GM19025 (cell line): ENCODE measurements around the gene BCAR1.
"Not testable (repeated sequence)": the region's sequence is repeated elsewhere in the genome, so short reads cannot be mapped to it uniquely, and the experiment has no call there.

Source experiments
- ATAC-seq: cut with Tn5 transposase; IDR thresholded peaks from one replicate; pipeline ENCODE4 v1.9.1; 2021; ENCODE audit warnings: mild to moderate bottlenecking, low read depth, moderate library complexity; ENCODE audit not compliant: unreplicated experiment

The BCAR1 gene

DNA sequence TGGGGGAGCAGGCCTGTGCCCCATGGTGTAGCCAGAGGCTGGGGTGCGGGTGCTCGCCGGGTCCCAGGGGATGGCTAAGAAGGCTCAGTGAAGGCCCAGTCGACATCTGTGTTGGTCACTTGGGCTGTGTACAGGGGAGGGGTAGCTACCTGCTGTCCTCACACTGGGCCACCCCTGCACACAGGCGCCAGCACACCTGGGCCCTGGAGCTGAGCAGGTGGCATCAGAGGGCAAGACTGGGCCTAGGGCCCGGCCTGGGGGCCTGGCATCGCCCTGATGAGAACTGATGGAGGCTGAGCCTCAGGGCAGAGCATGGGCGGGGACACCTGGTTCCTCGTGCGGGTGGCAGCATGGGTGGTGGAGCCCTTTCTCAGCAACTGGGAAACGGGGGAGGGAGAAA lies 43.6 kb downstream of the BCAR1 start:
- no peak for ATAC-seq

DNA sequence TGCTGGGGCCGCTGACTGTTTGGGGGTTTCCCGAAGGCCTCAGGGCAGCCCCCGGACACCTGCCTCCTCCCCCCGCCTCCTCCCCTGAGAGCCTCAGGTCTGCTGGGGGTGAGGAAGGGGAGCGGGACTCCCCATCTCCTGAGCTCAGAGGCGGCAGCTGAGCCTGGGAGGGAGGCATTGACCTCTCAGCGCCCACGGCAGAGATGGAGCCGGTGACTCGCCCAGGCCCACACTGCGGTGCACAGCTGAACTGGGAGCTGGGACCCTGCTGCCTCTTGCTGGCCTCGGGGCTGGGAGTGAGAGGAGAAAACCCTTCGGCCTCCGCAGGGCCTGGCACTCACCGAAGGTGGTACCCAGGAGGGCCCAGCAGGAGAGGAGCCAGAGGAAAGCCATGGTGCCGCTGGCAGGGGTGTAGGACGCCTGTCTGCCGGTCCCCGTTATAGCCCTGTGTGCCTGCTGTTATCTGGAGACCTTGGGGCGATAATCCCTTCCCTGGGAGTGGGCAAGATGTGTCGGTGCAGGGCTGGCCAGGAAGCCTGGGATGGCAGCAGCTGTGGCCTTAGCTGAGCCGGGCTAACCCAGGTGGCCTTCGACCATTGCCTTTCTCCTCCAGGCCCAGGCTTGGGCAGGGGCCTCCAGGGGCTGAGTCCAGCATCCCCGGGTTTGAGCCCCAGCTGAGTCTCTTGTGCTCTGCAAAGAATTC lies 44.5 kb downstream of the BCAR1 start, which contains the start of gene CTRB2:
TSS of gene CTRB2 (minus strand) at position 413 of the 703 bp plus-strand sequence. CDS start at position 393, 20 bp downstream.
- ATAC-seq, result no peak

DNA sequence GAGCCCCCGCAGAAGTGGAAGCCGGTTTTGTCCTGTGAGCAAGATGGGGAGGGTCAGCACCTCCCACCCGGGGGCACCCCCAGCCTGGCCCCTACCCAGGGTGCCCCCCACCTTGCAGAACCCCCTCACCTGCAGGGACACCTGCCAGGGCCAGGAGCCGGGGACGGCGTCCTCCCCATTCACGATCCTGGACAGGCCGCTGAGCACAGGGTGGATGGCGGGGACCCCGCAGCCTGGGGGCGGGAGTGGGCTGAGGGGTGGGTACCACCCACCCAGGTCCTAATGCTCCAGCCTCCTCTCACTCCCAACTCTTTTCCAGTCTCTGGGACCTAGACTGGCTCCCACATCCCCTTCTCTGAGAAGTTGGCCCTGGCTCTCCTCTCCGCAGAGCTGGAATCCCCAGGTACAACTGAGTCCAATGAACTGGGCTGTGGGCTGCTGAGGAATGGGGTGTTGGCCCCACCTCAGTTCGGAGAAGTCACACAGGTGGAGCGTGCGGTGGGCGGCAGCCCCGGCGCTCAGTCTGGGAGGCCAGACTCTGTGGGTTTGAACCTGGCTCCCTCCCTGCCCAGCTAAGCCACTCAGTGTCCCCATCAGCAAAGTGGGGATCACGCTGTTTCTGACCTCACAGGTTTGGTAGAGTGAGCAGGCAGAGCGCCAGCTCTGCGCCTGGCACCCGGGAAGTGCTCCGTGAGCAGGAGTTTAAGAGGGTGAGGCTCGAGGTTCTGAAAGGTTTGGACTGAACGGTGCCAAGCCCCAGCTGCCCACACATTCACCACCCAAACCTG lies 45.3 kb downstream of the BCAR1 start:
- ATAC-seq, result not testable (repeated sequence)

DNA sequence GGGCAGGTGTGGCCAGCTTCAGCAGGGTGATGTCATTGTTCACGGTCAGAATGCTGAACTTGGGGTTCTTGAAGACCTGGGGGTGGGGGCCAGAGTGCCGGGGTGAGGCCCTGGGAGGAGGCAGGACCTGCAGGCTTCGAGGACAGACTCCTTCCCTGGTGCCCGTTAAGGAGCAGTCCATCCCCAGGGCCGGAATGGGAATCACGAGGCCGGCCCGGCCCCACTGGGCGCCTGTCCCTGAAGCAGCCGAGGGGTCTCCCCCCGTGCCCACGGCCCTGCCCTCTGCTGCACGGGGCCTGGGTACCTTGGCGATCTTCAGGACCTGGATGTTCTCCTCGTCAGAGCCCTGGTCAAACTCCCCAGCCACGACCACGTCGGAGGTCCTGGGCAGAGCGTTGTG lies 46.0 kb downstream of the BCAR1 start:
- ATAC-seq, result not testable (repeated sequence)

DNA sequence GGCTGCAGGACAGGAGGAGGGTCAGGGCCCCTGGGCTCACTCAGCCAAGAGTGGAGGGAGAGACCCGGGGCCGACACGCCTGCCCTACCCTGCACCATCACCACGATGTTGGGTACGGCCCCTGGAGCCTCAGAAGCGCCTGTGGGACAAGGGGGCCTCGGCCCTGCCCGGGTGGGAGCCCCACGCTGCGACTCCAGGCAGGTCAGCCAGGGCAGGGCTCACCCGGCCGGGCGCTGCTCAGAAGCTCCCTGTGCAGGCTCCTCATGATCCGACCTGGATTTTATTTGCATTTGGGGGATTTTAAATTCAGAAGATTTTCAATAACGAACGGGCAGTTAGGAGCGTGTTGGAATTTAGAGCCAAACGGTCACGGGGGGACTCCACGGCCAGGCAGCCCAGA lies 46.5 kb downstream of the BCAR1 start:
- ATAC-seq, result not testable (repeated sequence)

DNA sequence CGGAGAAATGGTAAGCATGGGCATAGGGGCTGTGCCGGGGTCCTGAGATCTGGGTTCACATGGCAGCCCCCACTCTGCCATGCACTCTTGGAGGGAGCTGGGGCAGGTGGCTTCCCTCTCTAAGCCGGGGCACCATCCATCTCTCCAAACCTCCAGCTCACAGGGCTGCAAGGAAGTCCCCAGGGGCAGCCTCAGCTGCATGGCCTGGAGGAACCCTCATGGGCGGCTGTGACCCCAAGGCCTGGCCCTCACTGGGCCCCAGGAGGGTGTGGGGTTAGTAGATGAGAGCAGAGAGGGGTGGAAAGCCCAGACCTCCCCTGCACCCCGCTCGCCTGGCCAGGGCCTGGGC lies 47.0 kb downstream of the BCAR1 start:
- ATAC-seq, result no peak

DNA sequence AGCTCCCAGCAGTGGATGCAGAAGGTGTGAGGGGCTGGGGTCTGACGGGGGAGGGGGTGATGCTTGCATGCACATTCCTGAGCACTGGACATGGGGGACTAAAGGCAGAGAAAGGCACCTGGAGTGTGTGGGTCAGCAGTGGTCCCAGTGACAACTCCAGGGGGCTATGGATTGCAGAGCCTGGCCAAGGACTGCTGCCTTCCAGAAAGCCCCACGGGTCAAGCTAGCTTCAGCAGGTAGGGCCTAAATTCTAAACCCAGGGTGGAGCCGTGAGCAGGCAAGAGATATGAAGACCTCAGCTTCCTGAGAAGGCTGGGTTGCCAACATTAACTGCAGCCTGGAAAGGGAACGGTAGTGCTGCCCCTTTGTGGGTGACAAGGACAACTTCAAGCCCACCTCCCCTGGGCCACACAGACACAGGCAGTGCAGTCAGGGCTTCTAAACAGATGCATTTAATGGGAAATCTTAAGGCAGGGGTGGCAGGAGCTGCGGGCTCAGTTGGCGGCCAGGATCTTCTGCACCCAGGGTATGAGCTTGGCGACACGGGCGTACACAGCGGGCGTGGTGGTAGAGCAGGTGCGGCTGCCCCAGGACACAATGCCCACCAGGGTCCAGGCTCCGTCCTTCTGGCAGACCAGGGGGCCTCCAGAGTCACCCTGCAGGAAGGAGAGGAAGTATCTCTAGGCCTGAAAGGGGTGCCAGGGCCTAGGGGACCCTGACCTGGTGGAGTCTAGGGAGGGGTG lies 47.6 kb downstream of the BCAR1 start:
- no peak for ATAC-seq

DNA sequence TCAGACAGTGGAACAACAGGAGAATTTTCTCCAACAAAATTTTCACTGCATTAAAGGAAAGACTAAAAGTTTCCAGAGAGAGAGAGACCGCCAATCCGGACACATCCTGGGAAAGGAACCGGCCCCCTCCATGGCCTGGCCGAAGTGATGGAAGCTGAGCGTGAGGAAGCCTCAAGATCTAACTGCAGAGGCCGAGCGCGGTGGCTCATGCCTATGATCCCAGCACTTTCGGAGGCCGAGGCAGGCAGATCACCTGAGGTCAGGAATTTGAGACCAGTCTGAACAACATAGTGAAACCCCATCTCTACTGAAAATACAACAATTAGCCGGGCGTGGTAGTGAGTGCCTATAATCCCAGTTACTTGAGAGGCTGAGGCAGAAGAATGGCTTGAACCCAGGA lies 48.3 kb downstream of the BCAR1 start:
- ATAC-seq, result no peak

DNA sequence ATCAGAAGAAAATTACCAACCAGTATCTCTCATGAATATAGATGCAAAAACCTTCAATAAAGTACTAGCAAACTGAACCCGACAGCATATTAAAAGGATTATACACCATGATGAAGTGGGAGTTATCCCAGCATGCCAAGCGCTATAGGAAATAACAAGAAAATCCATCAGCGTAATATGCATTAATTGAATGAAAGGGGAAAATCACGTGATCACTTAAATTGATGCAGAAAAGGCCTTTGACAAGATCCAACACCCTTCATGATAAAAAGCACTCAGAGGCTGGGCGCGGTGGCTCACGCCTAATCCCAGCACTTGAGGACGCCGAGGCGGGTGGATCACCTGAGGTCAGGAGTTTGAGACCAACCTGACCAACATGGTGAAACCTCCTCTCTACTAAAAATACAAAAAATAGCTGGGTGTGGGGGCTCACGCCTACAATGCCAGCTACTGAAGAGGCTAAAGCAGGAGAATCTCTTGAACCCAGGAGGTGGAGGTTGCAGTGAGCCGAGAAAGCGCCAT lies 49.3 kb downstream of the BCAR1 start:
- ATAC-seq, result no peak

DNA sequence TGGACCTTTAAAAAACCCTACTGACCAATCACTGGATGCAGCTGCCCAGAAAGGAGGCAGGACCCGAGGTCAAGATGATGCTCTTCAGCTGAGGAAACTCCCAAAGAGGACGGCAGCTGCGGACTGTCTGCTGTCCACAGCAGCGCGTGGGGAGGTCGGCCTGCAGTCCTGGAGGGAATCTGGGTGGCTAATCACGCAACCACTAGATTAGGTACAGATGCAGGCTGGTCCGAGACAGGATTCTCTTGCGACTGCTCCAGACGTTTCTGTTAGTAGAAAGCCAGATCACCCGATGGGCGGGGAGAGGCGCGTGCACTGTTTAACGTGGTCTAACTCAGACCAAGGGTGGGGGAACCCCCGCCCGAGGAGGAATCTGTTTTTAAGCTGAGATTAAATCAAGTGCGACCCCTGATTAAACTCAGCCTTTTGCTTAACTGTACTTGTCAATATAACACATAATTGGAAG lies 53.3 kb downstream of the BCAR1 start:
- ATAC-seq, result no peak

DNA sequence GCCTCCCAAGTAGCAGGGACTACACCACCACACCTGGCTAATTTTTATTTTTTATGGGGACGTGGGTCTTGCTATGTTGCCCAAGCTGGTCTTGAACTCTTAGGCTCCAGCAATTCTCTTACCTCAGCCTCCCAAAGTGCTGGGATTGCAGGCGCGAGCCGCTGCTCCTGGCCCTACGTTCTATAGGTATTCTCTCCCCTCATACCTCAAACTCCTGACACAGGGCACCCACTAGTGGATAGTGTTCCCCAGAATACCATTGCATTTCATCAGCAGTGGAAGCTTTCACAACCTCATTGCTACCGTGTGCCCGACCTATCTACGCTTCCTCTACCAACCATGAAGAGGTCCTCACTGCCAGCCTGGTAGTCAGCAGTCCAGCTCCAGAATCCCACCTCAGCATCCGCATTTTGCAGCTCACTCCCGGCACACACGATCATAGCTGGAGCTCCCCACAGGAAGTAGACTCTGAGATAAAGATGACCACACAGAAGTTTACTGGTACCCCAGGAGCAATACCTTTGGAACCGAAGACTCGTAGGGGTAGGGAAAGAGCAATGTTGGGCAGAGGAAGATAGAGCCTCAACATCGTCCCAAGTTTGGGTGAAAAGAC lies 53.8 kb downstream of the BCAR1 start:
- ATAC-seq, result no peak

DNA sequence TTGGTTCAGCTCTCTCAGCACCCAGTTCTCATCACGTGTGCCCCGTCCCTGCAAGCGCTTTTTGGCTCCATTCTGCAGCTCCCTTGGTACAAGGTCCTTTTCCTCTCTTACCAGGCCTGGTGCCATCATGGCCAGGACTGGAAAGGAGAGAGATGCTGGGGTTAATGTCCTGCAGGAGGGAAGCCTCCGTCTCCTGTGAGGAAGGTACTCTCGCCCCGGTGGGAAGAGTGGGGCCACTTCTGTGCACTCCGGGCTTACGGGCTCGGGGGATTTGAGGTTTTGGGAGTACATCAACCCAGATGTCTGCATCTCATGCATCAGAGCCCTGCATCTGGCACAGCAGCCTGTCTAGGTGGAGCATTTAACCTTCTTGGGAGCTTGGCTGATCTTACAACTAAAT lies 54.6 kb downstream of the BCAR1 start:
- ATAC-seq, result no peak

DNA sequence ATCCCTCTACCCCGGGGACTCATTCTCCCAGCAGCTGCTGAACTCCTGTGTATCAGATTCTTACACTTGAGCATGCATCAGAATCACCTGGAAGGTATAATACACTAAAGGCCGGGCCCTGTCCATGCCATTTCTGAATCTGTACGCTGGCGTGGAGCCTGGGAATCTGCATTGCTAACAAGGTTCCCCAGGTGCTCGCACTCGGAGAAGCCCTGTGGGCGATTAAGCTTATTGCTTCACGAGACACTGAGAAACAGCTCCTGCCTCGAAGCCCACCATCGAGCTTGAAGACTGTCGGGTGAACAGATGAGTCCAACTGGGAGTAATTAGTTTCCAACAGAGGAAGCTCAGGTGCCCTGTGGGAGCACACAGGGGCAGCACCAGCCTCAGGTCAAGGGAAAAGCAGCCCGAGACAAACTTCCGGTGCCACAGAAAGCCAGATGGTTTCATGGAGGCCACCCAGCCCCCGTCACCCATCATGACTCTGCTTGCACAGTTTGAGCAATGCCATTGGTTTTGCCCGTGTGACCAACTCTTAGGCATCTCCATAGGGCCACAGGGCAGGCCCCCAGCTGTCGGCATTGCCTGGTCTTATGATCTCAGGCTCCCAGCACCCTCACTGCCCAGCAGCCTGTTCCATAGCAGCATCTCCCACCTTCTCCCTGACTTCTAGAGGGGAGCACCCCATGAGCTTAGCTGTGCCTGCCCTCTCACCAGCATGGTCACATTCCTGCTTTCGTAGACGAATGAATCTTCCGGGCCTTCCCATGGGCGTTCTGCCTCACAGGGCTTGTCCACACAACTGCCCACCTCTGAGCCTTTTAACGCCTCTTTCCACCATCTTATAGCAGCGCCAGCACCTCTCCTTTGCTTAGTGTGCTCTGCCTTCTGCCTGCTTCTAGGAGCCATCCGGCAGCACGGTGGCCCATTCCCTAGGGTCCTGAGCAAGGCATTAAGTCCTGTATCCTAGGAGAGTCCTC lies 55.3 kb downstream of the BCAR1 start:
- ATAC-seq, result no peak

DNA sequence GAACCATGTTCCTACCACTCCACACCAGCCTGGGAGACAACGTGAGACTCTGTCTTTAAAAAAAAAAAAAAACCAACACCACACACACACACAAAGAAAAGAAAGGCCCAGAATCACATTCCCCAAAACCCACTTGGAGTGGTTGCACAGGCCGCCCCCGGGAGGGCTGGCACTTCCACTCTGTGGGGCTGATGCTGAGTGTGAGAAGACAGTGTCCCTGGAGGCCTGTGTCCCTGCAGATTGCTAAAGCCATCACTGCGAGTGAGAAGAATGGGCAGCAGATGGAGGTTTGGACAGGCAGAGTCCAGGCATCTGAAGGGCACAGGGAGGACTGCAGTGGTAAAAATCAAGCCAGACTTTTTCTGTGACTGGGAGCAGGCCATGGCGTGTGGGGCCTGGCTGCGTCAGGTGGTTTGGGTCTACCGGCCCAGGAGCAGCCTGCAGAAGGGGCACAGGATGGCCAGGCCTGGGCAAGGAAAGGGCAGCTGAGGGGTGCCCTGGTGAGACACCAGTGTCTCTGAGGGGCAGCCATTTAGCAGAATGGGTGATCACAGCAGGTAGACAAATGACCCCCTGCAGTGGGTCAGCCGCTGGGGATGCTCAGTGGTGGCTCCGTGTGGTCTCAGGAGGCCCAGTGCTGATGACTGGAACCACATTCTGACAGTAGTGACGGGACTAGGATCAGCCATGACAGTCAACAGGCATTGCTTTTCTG lies 57.5 kb downstream of the BCAR1 start:
- no peak for ATAC-seq

DNA sequence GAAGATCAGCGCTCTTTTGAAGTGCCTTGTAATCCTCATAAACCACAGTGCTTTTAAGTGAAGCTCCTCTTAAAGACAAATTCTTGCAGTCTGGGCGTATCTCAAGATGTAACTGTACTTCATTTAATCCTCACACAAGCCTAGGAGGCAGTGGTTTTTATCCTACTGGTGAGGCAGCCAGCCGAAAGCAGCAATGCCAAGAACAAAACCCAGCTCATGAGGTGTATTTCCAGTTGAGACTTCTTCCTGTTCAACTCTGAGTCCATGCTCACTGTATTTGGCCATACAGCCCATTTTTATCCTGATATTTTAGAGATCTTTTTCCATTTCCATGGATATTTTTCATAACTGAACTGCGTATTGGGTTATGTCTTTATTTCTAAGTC lies 58.2 kb downstream of the BCAR1 start:
- no peak for ATAC-seq

DNA sequence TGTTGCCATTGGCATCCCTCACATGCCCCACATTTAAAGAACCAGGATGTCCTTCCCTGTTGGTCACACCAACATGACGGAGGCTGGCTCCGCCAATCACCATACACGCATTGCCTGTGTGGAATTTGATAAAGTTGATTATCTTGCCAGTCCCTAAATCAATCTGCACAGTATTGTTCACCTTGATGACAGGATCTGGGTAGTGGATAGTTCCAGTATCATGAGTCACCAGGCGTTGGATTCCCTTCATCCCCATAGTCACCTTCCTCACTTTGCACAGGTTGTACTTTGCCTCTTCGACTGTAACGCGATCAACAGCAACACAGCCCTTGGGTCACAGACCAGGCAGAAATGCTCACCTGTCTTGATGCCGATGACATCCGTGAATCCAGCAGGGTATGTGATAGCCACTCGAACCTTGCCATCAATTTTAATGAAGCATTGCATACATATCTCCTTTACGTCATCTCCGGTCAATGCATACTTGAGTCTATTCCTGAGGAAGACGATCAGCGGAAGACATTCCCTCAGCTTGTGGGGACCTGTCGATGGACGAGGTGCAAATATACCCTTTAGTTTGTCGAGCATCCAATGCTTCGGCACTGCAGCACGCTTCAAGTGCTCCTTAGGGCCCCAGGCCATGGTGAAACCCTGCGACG lies 58.7 kb downstream of the BCAR1 start:
- ATAC-seq, result no peak

DNA sequence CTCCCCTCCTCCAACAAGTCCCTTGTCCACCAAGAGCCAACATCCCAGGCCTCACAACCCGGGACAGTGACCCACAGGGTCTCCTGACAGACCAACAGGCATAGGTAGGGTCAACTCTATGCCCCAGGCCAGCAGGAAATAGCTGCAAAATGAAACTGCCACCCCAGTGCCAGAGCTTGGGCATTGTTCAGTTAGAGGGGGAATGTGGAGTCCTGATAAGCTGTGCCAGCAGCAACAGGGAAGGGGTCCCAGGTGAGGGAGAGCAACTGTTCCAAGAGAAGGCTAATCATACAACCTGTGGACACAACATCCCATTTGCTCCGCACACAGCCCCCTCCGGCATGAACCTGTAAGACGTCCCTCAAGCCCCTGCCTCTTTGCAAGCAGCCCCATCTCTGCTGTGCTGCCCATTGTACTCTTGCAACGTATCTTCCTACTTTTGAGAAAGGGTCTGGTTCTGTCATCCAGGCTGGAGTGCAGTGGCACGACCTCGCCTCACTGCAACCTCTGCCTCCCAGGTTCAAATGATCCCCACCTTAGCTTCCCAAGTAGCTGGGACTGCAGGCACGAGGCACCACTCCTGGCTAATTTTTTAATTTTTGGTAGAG lies 61.7 kb downstream of the BCAR1 start:
- no peak for ATAC-seq
